GM10266 (cell line): Measurements from ENCODE around the gene FAM236D.
"Not testable (repeated sequence)": the region's sequence is repeated elsewhere in the genome, so short reads cannot be mapped to it uniquely, and the experiment has no call there.

Experiments
- DNase-seq: peaks from one replicate; pipeline ENCODE4 v3.0.0; 2012; ENCODE audit errors: extremely low spot score

The FAM236D gene

GRCh38 chrX:72808110-72808509, at the start of gene FAM236D:
Gene FAM236D (minus strand): TSS chrX:72808210. CDS start chrX:72808110, 100 bp downstream.
- DNase-seq = not testable (repeated sequence)

GRCh38 chrX:72837532-72837931, 29.5 kb upstream of the FAM236D start:
- not testable (repeated sequence) for DNase-seq

GRCh38 chrX:72830701-72831100, 22.7 kb upstream of the FAM236D start:
- not testable (repeated sequence) for DNase-seq

- DNase-seq = not testable (repeated sequence)
Measured at GRCh38 chrX:72790390-72790789, 17.6 kb downstream of the FAM236D start.

GRCh38 chrX:72788142-72788541, 19.9 kb downstream of the FAM236D start:
- DNase-seq = not testable (repeated sequence)

GRCh38 chrX:72783964-72784363, 24.0 kb downstream of the FAM236D start:
- not testable (repeated sequence) for DNase-seq

- not testable (repeated sequence) for DNase-seq
Measured at GRCh38 chrX:72783365-72783936, 24.6 kb downstream of the FAM236D start.

- DNase-seq = not testable (repeated sequence)
Measured at GRCh38 chrX:72782560-72782959, 25.4 kb downstream of the FAM236D start, which contains the start of gene FAM236B. Gene FAM236B (minus strand): TSS chrX:72782660. CDS start chrX:72782560, 100 bp downstream.

GRCh38 chrX:72778146-72778545, 29.9 kb downstream of the FAM236D start:
- not testable (repeated sequence) for DNase-seq

- DNase-seq = not testable (repeated sequence)
Measured at GRCh38 chrX:72777467-72777790, 30.6 kb downstream of the FAM236D start.

- not testable (repeated sequence) for DNase-seq
Measured at GRCh38 chrX:72776653-72777466, 31.1 kb downstream of the FAM236D start, which contains the start of gene DMRTC1B. Gene DMRTC1B (plus strand): TSS chrX:72776890. CDS start chrX:72845136, 68,246 bp downstream.

GRCh38 chrX:72760454-72760853, 47.6 kb downstream of the FAM236D start:
- DNase-seq = not testable (repeated sequence)
